GM12891 (cell line): Measurements from ENCODE around the gene ELAC1.

Experiments
- DNase-seq: peaks from one replicate; pipeline ENCODE4 v3.0.0; 2011; ENCODE audit warnings: low spot score; ENCODE audit not compliant: insufficient read length
- FAIRE-seq: peaks from 2 replicates; lab custom pipeline; 2011; peaks lifted over from hg19 to GRCh38; lab: Jason Lieb, UNC
- PAX5 ChIP-seq: IDR thresholded peaks from 2 replicates; pipeline ENCODE4 v1.6.1; 2011; ENCODE audit warnings: low read length, moderate library complexity, mild to moderate bottlenecking; ENCODE audit not compliant: insufficient read depth, severe bottlenecking
- POLR2A ChIP-seq: IDR thresholded peaks from 2 replicates; pipeline ENCODE4 v1.6.1; 2011; ENCODE audit warnings: low read depth, low read length, control low read depth
- POLR2AphosphoS5 ChIP-seq: IDR thresholded peaks from 2 replicates; pipeline ENCODE4 v1.6.1; 2011; ENCODE audit warnings: low read depth, low read length, control low read depth
- POU2F2 ChIP-seq: IDR thresholded peaks from 2 replicates; pipeline ENCODE4 v1.6.1; 2011; ENCODE audit warnings: low read depth, mild to moderate bottlenecking, control low read depth, low read length, moderate library complexity
- SPI1 ChIP-seq: IDR thresholded peaks from 2 replicates; pipeline ENCODE4 v1.6.1; 2011; ENCODE audit warnings: low read depth, low read length, control low read depth
- TAF1 ChIP-seq: IDR thresholded peaks from 2 replicates; pipeline ENCODE4 v1.6.1; 2011; ENCODE audit warnings: low read depth, low read length, control low read depth

The ELAC1 gene

DNA sequence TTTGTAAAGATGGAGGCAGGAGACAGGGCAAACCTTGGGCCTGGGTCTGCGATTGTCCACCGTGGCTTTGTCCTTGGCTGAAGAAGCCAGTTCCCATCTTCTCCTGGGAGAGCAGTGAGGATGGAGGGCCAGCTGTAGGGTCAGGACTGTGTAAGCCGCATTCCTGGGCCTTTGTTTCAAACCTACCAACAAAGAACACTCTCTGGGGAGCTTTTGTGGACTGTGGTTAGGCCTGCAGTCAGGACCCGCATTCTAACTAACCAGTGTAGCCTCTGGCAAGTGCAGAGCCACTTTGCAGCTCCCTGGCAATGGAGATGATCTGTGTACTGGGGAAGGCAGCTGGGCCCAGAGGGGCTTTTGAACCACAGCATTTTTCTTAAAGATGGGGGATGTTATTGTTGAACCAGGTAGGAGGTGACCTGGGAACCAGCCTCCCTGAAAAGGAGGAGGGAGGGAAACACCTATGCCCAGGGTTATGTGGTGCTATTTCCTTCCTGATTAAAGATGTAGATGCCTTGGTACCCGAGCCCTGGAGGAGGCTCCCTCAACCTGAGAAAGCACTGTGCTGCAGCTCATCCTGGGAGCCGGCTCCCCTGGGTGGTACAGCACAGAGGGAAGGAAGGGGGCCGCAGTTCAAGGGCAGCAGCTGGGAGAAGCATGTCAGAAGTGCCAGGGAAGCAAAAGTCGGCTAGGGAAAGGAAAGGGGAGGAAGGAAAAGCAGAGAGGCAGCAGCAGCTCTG is 49.5 kb downstream of the ELAC1 start:
- TF ChIP-seq POU2F2 (no peak), PAX5 (no peak), TAF1 (no peak), POLR2AphosphoS5 (no peak), POLR2A (no peak), SPI1 (no peak)
- no peak for DNase-seq
- no peak for FAIRE-seq

- DNase-seq: no peak
- TF ChIP-seq SPI1 (no peak), POU2F2 (no peak), TAF1 (no peak), POLR2AphosphoS5 (no peak), POLR2A (no peak), PAX5 (no peak)
- FAIRE-seq: no peak
Observed at GRCh38 chr18:51020536-51020935, 52.7 kb downstream of the ELAC1 start.

GRCh38 chr18:51021226-51021965 is 53.6 kb downstream of the ELAC1 start:
- DNase-seq (no peak), FAIRE-seq (no peak)
- no peak for TF ChIP-seq TAF1

DNA sequence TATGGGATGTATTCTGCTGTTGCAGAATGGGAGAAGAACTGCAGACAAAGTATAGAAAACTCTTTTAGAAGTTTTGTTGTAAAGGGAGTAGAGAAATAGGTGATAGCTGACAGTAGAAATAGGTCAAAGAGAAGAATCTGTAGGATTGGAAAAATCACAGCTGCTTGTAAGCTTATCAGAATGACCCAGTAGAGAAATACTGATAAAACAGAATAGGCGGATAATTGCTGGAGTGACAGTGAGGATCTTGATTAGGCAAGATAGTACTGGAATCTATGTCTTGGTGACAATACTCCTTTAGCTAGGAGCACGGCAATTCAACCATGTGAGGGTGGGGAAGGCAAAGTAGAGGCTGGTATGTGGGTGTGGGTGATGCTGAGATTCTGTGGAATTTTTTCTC is 57.7 kb downstream of the ELAC1 start:
- TF ChIP-seq PAX5: no peak
- TF ChIP-seq SPI1: no peak
- no peak for TF ChIP-seq POU2F2
- TF ChIP-seq POLR2A: no peak
- no peak for TF ChIP-seq POLR2AphosphoS5
- no peak for FAIRE-seq

DNA sequence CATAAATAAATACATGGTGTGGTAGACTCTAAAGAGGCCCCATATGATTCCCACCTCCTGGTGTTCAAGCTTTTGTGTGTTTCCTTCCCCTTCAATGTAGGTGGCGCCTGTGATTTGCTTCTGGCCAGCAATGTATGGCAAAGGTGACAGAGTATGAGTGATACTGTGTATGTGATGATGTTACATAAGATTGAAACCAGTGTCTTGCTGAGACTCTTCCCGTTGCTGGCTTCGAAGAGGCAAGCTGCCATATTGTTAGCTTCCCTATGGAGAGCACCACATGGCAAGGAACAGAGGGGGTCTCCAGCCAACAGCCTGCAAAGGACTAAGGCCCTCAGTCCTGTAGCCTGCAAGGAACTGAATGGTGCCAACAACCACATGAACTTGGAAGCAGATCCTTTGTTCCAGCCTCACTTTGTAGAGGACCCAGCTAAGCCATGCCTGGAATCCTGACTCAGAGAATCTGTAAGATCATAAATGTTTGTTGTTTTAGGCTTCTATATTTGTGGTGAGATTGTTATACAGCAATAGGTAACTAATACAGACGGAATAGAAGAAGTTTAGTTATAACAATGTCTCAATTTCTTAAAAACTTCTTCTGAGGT is 60.5 kb downstream of the ELAC1 start:
- FAIRE-seq: peak; percentile 83
- no peak for DNase-seq
- no peak for TF ChIP-seq POLR2A
- TF ChIP-seq PAX5: no peak
- no peak for TF ChIP-seq SPI1
- no peak for TF ChIP-seq POLR2AphosphoS5
- no peak for TF ChIP-seq POU2F2
- TF ChIP-seq TAF1: no peak

More for the DNA sequence above, 57.7 kb downstream of the ELAC1 start:
- DNase-seq: no peak

GRCh38 chr18:51029378-51029693 is 61.5 kb downstream of the ELAC1 start:
- no peak for DNase-seq
- peak; percentile 59 for FAIRE-seq
- no peak for TF ChIP-seq PAX5
- no peak for TF ChIP-seq SPI1
- no peak for TF ChIP-seq POLR2A
- no peak for TF ChIP-seq TAF1
- TF ChIP-seq POLR2AphosphoS5: no peak
- no peak for TF ChIP-seq POU2F2

- FAIRE-seq (peak; percentile 92), DNase-seq (peak; percentile 89)
- TF ChIP-seq POLR2A (peak; percentile 88), SPI1 (no peak), POLR2AphosphoS5 (peak; percentile 94), POU2F2 (0 out of 2 replicates have a peak, but pooled peaks have one; percentile 19), TAF1 (peak; percentile 62)
Observed at GRCh38 chr18:51029694-51030536, 62.1 kb downstream of the ELAC1 start, which contains the start of gene SMAD4. TSS of gene SMAD4 (plus strand) at chr18:51030213. CDS start at chr18:51047047, 16,834 bp downstream.

DNA sequence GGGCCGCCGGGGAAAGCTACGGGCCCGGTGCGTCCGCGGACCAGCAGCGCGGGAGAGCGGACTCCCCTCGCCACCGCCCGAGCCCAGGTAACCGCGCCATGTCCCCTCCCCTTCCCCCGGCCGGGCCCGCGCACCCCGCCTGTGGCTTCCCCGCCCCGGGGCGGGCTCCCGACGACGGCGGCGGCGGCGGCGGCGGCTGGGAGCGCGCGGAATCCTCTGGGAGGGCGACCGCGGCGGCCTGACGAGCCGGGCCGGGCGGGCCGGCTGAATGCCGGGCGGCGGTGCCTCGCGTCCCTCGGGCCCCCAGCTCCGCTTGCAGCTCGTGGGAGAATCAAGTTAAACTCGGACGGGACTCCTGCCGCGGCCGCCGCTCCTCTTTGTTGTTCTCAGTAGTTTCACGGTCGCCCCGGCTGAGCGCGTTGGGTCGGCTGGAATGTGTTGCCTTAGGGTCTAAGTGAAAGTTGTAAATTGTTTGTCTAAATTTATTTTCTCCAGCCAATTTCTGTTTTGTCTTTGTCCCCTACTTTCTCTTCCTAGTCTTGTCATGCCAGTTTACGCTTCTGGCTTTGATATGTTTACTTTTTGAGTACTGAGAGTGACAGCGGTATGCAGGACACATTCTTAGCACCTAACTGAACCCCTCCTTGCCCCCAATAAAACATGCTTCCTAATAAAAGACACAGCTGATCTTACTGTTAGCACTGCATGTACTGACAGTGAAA is 62.9 kb downstream of the ELAC1 start:
- FAIRE-seq: peak; percentile 40
- TF ChIP-seq POLR2AphosphoS5 (no peak), SPI1 (no peak)

GRCh38 chr18:51032193-51032592 is 64.4 kb downstream of the ELAC1 start:
- FAIRE-seq (no peak), DNase-seq (no peak)
- no peak for TF ChIP-seq POLR2A
- no peak for TF ChIP-seq POLR2AphosphoS5
- no peak for TF ChIP-seq TAF1
- TF ChIP-seq PAX5: no peak

More for the DNA sequence above, 62.9 kb downstream of the ELAC1 start:
- peak; percentile 53 for DNase-seq
